NCI-H226 (cell line): ENCODE results near the gene PTPRA.
A peak's percentile ranks its signal among the peaks of the same experiment; 100 is the strongest.
"Not testable (repeated sequence)": the region's sequence is repeated elsewhere in the genome, so short reads cannot be mapped to it uniquely, and the experiment has no call there.

Experiments
- DNase-seq: peaks from one replicate; pipeline ENCODE4 v3.0.0-alpha.2; 2015

Gene PTPRA

GRCh38 chr20:3046677-3047462 lies 173.6 kb downstream of the PTPRA start:
- no peak for DNase-seq

DNA sequence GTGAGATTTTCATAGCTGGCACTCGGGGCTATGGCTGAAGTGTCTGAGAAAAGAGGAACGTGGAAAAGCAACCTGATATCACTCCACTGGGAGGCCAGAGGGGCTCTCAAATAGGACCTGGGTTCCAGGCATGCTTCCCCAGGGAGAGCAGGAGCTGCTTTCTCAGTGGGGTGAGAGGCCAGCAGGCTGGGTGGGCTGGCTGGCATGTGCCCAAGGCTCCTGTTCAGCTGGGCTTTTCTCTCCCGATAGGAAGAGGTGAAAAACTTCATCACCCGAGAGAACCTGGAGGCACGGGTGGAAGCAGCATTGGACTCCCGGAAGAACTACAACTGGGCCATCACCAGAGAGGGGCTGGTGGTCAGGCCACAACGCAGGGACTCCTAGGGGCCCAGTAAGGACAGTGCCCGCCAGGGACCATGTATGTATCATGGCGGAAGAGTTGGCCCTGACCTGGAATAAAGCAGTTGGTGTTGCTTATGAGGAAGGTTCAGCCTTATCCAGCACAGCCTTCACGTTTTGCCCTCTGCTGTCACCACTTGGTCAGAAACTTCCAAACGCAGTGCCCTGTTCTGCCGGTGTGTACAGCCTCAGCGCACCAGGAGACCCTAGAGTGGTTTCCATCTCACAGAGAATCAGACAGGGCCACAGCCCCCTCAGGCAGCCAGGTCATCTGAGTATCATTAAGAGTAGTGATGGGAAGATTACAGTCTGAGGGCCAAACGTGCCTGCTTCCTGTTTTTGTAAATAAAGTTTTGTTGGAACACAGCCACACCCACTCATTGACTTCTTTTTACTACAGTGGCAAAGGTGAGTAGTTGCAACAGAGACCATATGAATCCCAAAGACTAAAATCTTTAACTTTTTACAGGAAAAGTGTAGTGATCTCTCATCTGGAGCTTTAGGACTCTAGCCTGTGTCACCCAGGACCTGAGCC lies 174.5 kb downstream of the PTPRA start:
- no peak for DNase-seq

DNA sequence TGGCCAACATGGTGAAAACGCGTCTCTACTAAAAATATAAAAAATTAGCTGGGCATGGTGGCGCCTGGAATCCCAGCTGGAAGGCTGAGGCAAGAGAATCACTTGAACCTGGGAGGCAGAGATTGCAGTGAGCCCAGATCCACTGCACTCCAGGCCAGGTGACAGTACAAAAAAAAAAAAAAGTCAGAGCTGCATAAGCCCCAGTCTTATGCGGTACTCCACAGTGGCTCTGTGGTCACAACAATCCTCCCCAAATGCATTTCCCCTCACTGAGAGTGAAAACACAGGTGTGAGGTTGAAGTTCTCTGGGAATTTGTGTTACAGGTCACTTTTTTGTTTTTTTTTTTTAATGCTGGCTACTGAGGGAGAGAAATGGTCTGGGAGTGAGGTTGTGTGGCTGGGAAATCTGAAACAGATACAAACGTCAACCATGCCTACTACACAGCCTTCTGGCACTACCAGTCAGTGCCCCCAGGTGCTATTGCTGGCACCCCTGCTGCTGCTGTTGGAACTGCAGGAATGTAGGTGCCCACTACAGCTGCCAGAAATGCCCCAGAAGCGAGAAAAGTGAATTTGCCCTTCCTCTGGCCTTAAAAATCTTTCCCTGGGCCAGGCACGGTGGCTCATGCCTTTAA lies 178.2 kb downstream of the PTPRA start:
- DNase-seq = no peak

DNA sequence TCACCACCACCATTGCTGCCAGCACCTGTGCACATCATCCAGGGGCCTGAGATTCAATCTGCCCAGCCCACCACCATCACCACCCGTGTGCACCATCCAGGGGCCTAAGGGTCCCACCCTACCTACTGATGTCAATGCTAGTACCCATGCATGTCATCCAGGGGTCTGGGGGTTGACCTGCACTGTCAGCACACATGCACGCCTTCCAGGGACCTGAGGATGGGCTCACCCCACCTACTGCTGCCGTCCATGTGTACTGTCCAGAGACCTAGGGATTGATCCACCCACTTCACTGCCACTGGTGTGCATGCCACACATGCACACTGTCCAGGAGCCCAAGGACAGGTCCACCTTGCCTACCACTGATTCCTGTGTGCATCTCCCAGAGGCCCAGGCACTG lies 186.2 kb downstream of the PTPRA start:
- no peak for DNase-seq

DNA sequence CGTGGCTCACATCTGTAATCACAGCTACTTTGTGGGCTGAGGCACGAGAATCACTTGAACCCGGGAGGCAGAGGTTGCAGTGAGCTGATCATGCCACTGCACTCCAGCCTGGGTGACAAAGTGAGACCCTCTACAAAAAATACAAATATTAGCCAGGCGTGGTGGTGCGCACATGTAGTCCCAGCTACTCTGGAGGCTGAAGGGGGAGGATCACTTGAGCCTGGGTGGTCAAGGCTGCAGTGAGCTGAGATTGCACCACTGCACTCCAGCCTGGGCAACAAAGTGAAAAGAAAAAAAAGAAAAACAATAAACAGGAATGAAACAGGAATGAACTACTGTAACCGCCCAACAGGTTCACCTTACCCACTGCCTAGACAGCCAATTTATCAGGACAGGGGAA lies 190.8 kb downstream of the PTPRA start:
- DNase-seq = not testable (repeated sequence)

GRCh38 chr20:3067139-3068014 lies 194.1 kb downstream of the PTPRA start:
- DNase-seq = peak; percentile 36

- DNase-seq = no peak
Observed at GRCh38 chr20:3068075-3068474, 194.8 kb downstream of the PTPRA start.

GRCh38 chr20:3068986-3069900 lies 196.0 kb downstream of the PTPRA start:
- peak; percentile 70 for DNase-seq

GRCh38 chr20:3070725-3071124 lies 197.4 kb downstream of the PTPRA start:
- DNase-seq = no peak

GRCh38 chr20:3071266-3071609 lies 198.0 kb downstream of the PTPRA start:
- no peak for DNase-seq

DNA sequence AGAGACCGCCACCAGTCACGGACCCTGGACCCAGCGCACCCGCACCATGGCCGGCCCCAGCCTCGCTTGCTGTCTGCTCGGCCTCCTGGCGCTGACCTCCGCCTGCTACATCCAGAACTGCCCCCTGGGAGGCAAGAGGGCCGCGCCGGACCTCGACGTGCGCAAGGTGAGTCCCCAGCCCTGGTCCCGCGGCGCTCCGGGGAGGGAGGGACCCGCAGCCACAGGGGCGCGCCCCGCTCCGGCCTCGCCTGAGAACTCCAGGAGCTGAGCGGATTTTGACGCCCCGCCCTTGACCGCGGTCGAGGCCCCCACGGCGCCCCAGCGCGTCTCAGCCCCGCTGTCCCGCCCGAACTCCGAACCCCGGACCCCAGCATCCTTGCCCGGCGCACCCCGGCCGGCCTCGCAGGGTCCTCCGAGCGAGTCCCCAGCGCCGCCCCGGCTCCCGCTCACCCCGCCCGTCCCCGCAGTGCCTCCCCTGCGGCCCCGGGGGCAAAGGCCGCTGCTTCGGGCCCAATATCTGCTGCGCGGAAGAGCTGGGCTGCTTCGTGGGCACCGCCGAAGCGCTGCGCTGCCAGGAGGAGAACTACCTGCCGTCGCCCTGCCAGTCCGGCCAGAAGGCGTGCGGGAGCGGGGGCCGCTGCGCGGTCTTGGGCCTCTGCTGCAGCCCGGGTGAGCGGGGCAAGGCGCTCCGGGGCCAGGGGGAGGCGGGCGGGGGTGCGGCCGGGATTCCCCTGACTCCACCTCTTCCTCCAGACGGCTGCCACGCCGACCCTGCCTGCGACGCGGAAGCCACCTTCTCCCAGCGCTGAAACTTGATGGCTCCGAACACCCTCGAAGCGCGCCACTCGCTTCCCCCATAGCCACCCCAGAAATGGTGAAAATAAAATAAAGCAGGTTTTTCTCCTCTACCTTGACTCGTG lies 198.6 kb downstream of the PTPRA start, which contains the start of gene OXT:
Gene OXT (plus strand): TSS at position 11 of the 920 bp plus-strand sequence. CDS start 36 bp downstream, at position 47.
- DNase-seq = no peak

DNA sequence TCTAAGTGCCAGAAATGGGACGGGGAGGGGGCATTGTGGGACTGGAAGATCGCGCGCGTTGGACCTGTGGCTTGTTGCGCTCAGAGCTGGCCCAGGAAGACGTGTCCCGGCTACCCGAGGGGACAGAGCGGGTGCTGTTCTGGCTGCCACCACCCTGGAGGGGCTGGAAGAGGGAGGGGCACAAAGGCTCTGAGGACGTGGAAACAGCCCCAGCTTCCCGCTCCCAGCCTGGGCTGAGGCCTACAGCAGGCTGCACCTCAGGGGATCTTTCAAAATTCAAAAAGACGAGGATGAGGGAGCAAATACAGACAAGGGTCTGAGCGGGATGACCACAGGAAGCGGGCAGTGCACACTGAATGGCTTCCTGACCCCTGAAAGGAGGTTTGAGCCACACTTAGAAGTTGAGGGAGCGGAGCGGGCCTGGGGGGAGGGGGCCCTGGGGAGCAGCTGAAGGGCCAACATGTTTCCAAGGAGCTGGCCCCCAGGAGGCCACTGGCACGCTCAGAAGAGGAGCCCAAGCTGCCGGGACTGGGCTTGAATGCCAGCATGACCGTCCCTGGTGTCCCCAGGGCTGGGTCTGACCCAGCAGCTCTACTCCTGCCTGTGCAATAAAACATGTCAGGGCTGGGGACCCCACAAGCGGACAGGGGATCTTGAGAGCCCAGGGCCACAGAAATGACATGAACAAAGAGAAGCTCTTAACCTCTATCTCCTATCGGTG lies 199.4 kb downstream of the PTPRA start:
- DNase-seq = no peak

- not testable (repeated sequence) for DNase-seq
Observed at GRCh38 chr20:3073251-3073643, 200.0 kb downstream of the PTPRA start.

DNA sequence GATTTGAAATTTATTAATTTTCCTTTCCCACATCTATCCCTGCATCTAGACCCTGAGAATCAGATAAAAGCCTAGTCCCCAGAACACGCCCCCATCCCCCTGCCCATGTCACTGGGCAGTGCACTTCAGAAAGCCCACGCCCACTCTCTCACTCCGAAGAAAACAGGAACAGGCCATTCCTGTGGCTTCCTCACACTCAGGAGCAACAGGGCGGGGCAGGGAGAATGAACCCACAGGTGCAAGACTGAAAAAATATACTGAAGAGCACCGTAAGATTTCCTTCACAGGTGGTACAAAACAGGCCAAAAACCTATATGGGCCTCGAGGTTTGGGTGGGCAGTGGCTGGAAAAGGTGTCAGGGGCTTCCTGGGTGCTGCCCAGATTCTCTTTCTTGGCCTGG lies 201.5 kb downstream of the PTPRA start:
- no peak for DNase-seq

DNA sequence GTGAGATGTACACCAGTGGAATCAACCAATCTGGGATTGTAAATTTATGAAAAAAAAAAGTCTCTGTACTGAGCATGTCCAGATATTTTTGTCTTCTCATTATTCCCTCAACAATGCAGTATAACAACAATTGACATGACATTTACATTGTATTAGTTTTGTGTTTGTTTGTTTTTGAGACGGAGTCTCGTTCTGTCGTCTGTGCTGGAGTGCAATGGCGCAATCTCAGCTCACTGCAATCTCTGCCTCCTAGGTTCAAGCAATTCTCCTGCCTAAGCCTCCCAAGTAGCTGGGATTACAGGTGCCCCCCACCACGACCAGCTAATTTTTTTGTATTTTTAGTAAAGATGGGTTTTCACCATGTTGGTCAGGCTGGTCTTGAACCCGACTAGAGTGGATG lies 202.0 kb downstream of the PTPRA start:
- not testable (repeated sequence) for DNase-seq

DNA sequence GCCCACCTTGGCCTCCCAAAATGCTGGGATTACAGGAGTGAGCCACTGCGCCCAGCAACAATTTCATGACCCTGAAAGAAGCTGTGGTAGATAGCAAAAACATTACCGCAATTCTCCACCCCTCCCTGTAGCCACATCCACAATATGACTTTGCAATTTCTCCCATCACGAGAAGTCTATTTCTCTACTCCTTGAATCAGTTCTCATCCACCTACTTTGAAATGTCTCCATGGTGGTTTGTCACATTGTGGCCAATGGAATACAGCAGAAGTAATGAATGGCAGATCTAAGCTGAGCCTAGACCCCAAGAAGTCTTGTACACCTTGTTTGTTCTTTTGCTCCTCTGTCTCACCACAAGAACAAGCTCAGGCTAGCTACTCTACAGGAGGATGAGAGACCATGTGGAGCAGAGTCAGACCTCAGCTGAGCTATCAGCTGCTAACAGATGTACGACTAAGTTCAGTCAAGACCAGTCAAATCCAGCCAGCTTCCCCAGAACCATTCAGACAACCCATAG lies 204.4 kb downstream of the PTPRA start:
- no peak for DNase-seq

DNA sequence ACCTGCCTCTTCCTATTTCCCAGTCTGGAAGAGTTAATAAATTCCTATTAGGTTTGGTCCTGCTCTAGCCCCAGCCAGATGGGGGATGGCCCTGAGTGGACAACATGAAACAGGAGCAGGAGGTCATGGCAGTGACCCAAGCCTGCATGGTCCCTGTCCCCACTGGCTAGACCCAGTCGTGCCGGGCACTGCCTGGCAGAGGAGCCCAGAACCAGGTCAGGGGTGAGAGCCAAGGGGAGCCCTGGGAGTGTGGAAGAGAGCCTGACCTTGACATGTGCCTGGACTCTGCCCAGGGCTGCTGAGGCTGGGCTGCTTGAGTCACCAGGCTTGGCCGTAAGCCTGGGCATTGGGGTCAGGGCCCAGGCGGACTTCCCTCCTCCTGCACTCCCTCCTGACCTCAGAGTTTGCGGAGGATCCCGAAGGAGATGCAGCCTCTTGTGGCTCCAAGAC lies 207.7 kb downstream of the PTPRA start:
- DNase-seq = peak; percentile 62

DNA sequence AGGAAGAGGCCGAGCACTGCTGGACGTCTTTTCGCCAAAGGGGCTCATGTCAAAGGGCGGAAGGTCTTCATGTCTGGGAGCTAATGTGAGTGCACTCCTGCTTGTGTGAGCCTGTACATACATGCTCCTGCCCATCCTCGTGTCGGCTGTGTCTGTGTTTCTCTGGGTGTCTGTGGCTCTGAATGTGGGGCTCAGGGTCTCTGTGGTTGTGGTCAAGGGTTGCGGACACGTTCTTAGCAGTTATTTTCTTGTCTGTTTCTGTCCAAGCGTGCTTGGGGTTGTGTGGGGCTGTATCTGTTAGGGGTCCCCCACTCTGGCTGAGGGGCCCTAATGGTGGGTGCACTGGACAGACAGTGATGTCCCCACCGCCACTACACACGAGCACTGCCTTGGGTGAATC lies 208.4 kb downstream of the PTPRA start:
- no peak for DNase-seq

DNA sequence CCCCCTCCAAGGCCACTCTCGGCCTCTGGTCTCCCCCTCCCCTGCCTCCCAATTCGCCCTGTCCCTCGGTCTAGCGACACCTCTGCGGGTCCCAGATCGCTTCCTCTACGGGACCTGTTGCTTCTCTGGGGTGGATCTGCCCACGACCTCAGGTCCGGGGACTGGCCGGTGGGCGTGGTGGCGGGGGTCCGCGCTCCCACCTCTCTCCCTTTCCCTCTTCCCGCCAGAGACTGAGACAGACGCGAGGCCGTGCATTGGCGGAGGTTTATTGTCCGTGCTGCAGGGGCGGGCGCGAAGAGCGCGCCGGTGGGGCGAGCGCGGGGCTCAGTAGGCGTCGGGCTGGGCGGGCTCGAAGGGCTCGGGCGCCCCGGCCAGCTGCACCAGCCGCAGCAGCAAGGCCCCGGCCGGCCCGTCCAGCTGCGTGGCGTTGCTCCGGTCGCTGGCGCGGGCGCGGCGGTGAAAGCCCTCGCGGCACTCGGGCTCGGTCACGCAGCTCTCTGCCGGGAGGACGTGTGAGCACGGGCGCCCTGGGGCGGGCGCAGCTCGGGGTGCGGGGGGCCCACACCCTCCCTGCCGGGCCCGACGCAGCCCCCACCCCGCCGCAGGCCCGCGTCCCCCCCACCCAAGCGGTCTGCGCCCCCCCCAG lies 209.1 kb downstream of the PTPRA start:
- DNase-seq = no peak
